BE2C (cell line): ENCODE measurements around the gene NFKBIB.
A peak's percentile ranks its signal among the peaks of the same experiment; 100 is the strongest.
"Not testable (repeated sequence)": the region's sequence is repeated elsewhere in the genome, so short reads cannot be mapped to it uniquely, and the experiment has no call there.

Experiments
- DNase-seq: peaks from one replicate; pipeline ENCODE4 v3.0.0-alpha.2; 2020
- H3K27me3 ChIP-seq: fragments of 250-450 bp; sonication (Bioruptor Pico); 2 replicates; pipeline ENCODE4 v1.5.1; 2020; ENCODE audit warnings: mild to moderate bottlenecking
- H3K36me3 ChIP-seq: fragments of 250-450 bp; sonication (Bioruptor Pico); 2 replicates; pipeline ENCODE4 v1.5.1; 2020; ENCODE audit warnings: mild to moderate bottlenecking
- H3K4me1 ChIP-seq: fragments of 250-450 bp; sonication (Bioruptor Pico); 2 replicates; pipeline ENCODE4 v1.5.1; 2020
- H3K4me3 ChIP-seq: 2 replicates; pipeline ENCODE4 v1.5.1; 2011; ENCODE audit warnings: low read depth, low read length
- H3K9me3 ChIP-seq: fragments of 250-450 bp; sonication (Bioruptor Pico); 2 replicates; pipeline ENCODE4 v1.5.1; 2020
- CTCF ChIP-seq: IDR thresholded peaks from 2 replicates; pipeline ENCODE4 v1.5.1; 2012; ENCODE audit warnings: mild to moderate bottlenecking, low read depth, low read length

The NFKBIB gene

GRCh38 chr19:38867171-38867780 is 32.5 kb upstream of the NFKBIB start:
- no peaks in the 10 kb centered on the region for H3K36me3 ChIP-seq

GRCh38 chr19:38868551-38868950 is 31.2 kb upstream of the NFKBIB start:
- H3K4me3 ChIP-seq, result peak overlapping the region; percentile 67
- H3K4me1 ChIP-seq, result no peaks in the 10 kb centered on the region
- DNase-seq, result no peak
- H3K27me3 ChIP-seq, result no peaks in the 10 kb centered on the region
- H3K36me3 ChIP-seq, result no peaks in the 10 kb centered on the region
- no peaks in the 10 kb centered on the region for H3K9me3 ChIP-seq
- no peak for TF ChIP-seq CTCF

More at GRCh38 chr19:38867171-38867780, 32.5 kb upstream of the NFKBIB start:
- Histone ChIP-seq H3K4me1 (peaks cover 5% of the 10 kb centered on the region; the same call in 1 of the 2 replicates), H3K27me3 (no peaks in the 10 kb centered on the region), H3K9me3 (no peaks in the 10 kb centered on the region), H3K4me3 (no peak overlapping the region)
- DNase-seq, result no peak
- no peak for TF ChIP-seq CTCF

GRCh38 chr19:38869160-38869835 is 30.5 kb upstream of the NFKBIB start:
- DNase-seq, result peak; percentile 49
- Histone ChIP-seq H3K4me3 (peak overlapping the region; percentile 67), H3K9me3 (no peaks in the 10 kb centered on the region), H3K27me3 (no peaks in the 10 kb centered on the region), H3K36me3 (no peaks in the 10 kb centered on the region), H3K4me1 (no peaks in the 10 kb centered on the region)
- no peak for TF ChIP-seq CTCF

- peak; percentile 79 for TF ChIP-seq CTCF
- peak overlapping the region; percentile 67 for H3K4me3 ChIP-seq
- no peaks in the 10 kb centered on the region for H3K4me1 ChIP-seq
- H3K9me3 ChIP-seq, result no peaks in the 10 kb centered on the region
- H3K27me3 ChIP-seq, result no peaks in the 10 kb centered on the region
- no peaks in the 10 kb centered on the region for H3K36me3 ChIP-seq
- peak; percentile 94 for DNase-seq
These were observed 29.7 kb upstream of the NFKBIB start for GRCh38 chr19:38869836-38870607.

GRCh38 chr19:38870612-38871011 is 29.2 kb upstream of the NFKBIB start:
- Histone ChIP-seq H3K27me3 (no peaks in the 10 kb centered on the region), H3K4me1 (no peaks in the 10 kb centered on the region), H3K4me3 (no peak overlapping the region), H3K36me3 (no peaks in the 10 kb centered on the region), H3K9me3 (no peaks in the 10 kb centered on the region)
- DNase-seq, result no peak
- no peak for TF ChIP-seq CTCF

GRCh38 chr19:38873400-38873799 is 26.4 kb upstream of the NFKBIB start:
- not testable (repeated sequence) for H3K9me3 ChIP-seq, H3K27me3 ChIP-seq, DNase-seq, H3K36me3 ChIP-seq, H3K4me1 ChIP-seq, H3K4me3 ChIP-seq
